ENCODE data around the gene DUSP21.
A peak's percentile ranks its signal among the peaks of the same experiment; 100 is the strongest.
"Not testable (repeated sequence)": the region's sequence is repeated elsewhere in the genome, so short reads cannot be mapped to it uniquely, and the experiment has no call there.

DUSP21 gene

DNA sequence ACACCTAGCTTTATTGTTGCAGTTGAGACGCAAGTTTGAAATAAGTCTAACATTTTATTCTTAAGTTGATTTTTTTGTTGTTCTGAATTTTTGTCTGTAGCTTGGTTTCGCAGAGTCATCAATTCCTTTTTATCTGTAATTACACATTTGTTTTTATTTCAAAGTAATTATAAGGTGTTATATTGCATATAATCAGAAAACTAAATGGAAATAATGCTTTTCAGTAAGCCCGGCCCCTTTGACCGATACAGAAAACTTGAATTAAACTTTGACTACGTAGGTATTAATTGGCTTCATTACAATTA is 31.3 kb downstream of the DUSP21 start:
- H3K9me3 ChIP-seq (ENCODE audit: control insufficient read depth in 1 of 2, low read length in 2 of 2): no peaks in the 10 kb centered on the region
- H3K27ac ChIP-seq (ENCODE audit: low read depth, low read length): no peak overlapping the region
- no peaks in the 10 kb centered on the region for H3K27me3 ChIP-seq (ENCODE audit: control insufficient read depth in 1 of 2, insufficient read depth in 2 of 2, low read length in 2 of 2)
- peak overlapping the region in 1 of 2 donors; percentile 86 for H3K9ac ChIP-seq (ENCODE audit: low read depth in 1 of 2, low read length in 2 of 2)
- H3K4me3 ChIP-seq (ENCODE audit: low read depth in 1 of 2, low read length in 2 of 2): peak overlapping the region; percentile 79 to 86
- peaks cover 0 to 5% of the 10 kb centered on the region in 2 donors for H3K4me1 ChIP-seq (ENCODE audit: control insufficient read depth in 1 of 2, insufficient read depth in 2 of 2, low read length in 2 of 2)
- no peaks in the 10 kb centered on the region for H3K36me3 ChIP-seq (ENCODE audit: control insufficient read depth in 1 of 2, insufficient read depth in 2 of 2, low read length in 2 of 2)

DNA sequence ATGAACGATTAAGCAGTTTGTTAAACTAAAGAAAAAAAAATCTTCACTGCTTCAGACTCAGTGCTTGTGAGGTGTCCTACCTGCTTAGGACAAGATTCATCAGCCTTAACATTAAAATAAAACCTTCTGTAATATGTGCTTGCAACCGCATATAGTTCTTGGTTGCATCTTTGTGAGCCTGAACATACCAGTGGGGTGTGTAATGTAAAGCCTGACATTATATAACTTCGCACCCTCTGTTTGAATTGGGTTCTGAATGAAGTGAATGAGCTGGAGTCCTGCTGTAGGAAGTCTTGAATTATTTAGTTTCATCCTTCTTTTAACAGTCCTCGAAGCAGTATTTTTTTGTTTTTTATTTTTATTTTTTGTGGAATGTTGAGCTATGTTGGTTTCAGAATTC is 32.3 kb downstream of the DUSP21 start:
- no peaks in the 10 kb centered on the region for H3K27me3 ChIP-seq (ENCODE audit: control insufficient read depth in 1 of 2, insufficient read depth in 2 of 2, low read length in 2 of 2)
- H3K4me1 ChIP-seq (ENCODE audit: control insufficient read depth in 1 of 2, insufficient read depth in 2 of 2, low read length in 2 of 2): peaks cover 0 to 5% of the 10 kb centered on the region in 2 donors
- no peaks in the 10 kb centered on the region for H3K9me3 ChIP-seq (ENCODE audit: control insufficient read depth in 1 of 2, low read length in 2 of 2)
- peak overlapping the region; percentile 56 to 79 for H3K4me3 ChIP-seq (ENCODE audit: low read depth in 1 of 2, low read length in 2 of 2)
- H3K27ac ChIP-seq (ENCODE audit: low read depth, low read length): no peak overlapping the region
- H3K9ac ChIP-seq (ENCODE audit: low read depth in 1 of 2, low read length in 2 of 2): no peak overlapping the region
- no peaks in the 10 kb centered on the region for H3K36me3 ChIP-seq (ENCODE audit: control insufficient read depth in 1 of 2, insufficient read depth in 2 of 2, low read length in 2 of 2)

- H3K27ac ChIP-seq (ENCODE audit: low read depth, low read length): no peak overlapping the region
- H3K27me3 ChIP-seq (ENCODE audit: control insufficient read depth in 1 of 2, insufficient read depth in 2 of 2, low read length in 2 of 2): no peaks in the 10 kb centered on the region
- no peaks in the 10 kb centered on the region for H3K36me3 ChIP-seq (ENCODE audit: control insufficient read depth in 1 of 2, insufficient read depth in 2 of 2, low read length in 2 of 2)
- H3K4me3 ChIP-seq (ENCODE audit: low read depth in 1 of 2, low read length in 2 of 2): no peak overlapping the region
- H3K9me3 ChIP-seq (ENCODE audit: control insufficient read depth in 1 of 2, low read length in 2 of 2): no peaks in the 10 kb centered on the region
- H3K9ac ChIP-seq (ENCODE audit: low read depth in 1 of 2, low read length in 2 of 2): no peak overlapping the region
- H3K4me1 ChIP-seq (ENCODE audit: control insufficient read depth in 1 of 2, insufficient read depth in 2 of 2, low read length in 2 of 2): peaks cover 0 to 5% of the 10 kb centered on the region in 2 donors
These were observed 32.9 kb downstream of the DUSP21 start for GRCh38 chrX:44876767-44877166.

DNA sequence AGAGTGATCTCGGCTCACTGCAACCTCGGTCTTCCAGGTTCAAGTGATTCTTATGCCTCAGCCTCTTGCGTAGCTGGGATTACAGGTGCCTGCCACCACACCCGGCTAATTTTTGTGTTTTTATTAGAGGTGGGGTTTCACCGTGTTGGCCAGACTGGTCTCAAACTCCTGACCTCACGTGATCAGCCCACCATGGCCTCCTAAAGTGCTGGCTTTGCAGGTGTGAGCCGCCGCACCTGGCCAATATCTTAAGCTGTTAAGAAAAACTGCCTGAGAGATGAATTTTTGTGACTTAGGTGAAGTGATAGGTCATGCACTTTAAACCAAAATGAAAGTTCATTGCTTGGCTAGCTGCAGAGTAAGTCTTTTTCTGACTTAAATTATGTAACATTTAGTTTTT is 35.0 kb downstream of the DUSP21 start:
- H3K4me1 ChIP-seq (ENCODE audit: control insufficient read depth in 1 of 2, insufficient read depth in 2 of 2, low read length in 2 of 2): peaks cover 0 to 5% of the 10 kb centered on the region in 2 donors

DNA sequence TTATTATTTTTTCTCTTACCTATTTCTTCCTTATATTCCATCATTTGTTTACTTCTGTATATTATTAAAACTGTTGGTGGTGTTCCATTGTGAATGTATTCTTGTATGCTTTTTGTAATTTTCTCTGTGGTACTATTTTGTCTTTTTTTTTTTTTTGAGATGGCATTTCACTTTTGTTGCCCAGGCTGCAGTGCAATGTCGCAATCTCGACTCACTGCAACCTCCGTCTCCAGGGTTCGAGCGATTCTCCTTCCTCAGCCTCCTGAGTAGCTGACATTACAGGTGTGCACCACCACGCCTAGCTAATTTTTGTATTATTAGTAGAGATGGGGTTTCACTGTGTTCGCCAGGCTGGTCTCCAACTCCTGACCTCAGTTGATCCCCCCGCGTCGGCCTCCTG is 37.7 kb downstream of the DUSP21 start:
- no peaks in the 10 kb centered on the region for H3K36me3 ChIP-seq (ENCODE audit: control insufficient read depth in 1 of 2, insufficient read depth in 2 of 2, low read length in 2 of 2)
- H3K27ac ChIP-seq (ENCODE audit: low read depth, low read length): no peak overlapping the region
- no peaks in the 10 kb centered on the region for H3K27me3 ChIP-seq (ENCODE audit: control insufficient read depth in 1 of 2, insufficient read depth in 2 of 2, low read length in 2 of 2)
- H3K9ac ChIP-seq (ENCODE audit: low read depth in 1 of 2, low read length in 2 of 2): no peak overlapping the region
- H3K4me1 ChIP-seq (ENCODE audit: control insufficient read depth in 1 of 2, insufficient read depth in 2 of 2, low read length in 2 of 2): peaks cover 0 to 5% of the 10 kb centered on the region in 2 donors
- H3K4me3 ChIP-seq (ENCODE audit: low read depth in 1 of 2, low read length in 2 of 2): no peak overlapping the region
- H3K9me3 ChIP-seq (ENCODE audit: control insufficient read depth in 1 of 2, low read length in 2 of 2): no peaks in the 10 kb centered on the region

More for the DNA sequence above, 35.0 kb downstream of the DUSP21 start:
- Histone ChIP-seq H3K9ac (ENCODE audit: low read depth in 1 of 2, low read length in 2 of 2) (no peak overlapping the region), H3K36me3 (ENCODE audit: control insufficient read depth in 1 of 2, insufficient read depth in 2 of 2, low read length in 2 of 2) (no peaks in the 10 kb centered on the region), H3K27ac (ENCODE audit: low read depth, low read length) (no peak overlapping the region), H3K27me3 (ENCODE audit: control insufficient read depth in 1 of 2, insufficient read depth in 2 of 2, low read length in 2 of 2) (no peaks in the 10 kb centered on the region), H3K4me3 (ENCODE audit: low read depth in 1 of 2, low read length in 2 of 2) (no peak overlapping the region), H3K9me3 (ENCODE audit: control insufficient read depth in 1 of 2, low read length in 2 of 2) (no peaks in the 10 kb centered on the region)

GRCh38 chrX:44882635-44883034 is 38.8 kb downstream of the DUSP21 start:
- Histone ChIP-seq H3K9me3 (ENCODE audit: control insufficient read depth in 1 of 2, low read length in 2 of 2) (no peaks in the 10 kb centered on the region), H3K4me1 (ENCODE audit: control insufficient read depth in 1 of 2, insufficient read depth in 2 of 2, low read length in 2 of 2) (no peaks in the 10 kb centered on the region), H3K27me3 (ENCODE audit: control insufficient read depth in 1 of 2, insufficient read depth in 2 of 2, low read length in 2 of 2) (no peaks in the 10 kb centered on the region), H3K27ac (ENCODE audit: low read depth, low read length) (no peak overlapping the region), H3K9ac (ENCODE audit: low read depth in 1 of 2, low read length in 2 of 2) (no peak overlapping the region), H3K4me3 (ENCODE audit: low read depth in 1 of 2, low read length in 2 of 2) (no peak overlapping the region), H3K36me3 (ENCODE audit: control insufficient read depth in 1 of 2, insufficient read depth in 2 of 2, low read length in 2 of 2) (no peaks in the 10 kb centered on the region)

- H3K9ac ChIP-seq (ENCODE audit: low read depth in 1 of 2, low read length in 2 of 2): no peak overlapping the region
These were observed 41.1 kb downstream of the DUSP21 start for GRCh38 chrX:44884944-44885343.

DNA sequence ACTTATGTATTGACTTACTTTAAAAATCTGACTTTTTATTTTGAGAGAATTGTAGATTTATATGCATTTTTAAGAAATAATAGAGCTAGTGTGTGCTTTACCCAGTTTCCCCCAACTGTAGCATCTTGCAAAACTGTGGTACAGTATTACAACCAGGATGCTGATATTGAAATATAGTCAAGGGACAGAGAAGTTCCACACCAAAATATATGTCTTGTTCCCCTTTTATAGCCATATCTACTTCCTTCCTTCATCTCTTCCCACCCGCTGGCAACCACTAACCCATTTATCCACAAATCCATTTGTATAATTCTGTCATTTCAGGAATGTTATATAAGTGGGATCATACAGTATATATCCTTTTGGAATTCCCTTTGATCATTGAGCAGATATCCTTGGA is 46.0 kb downstream of the DUSP21 start:
- Histone ChIP-seq H3K9ac (ENCODE audit: low read depth in 1 of 2, low read length in 2 of 2) (no peak overlapping the region), H3K36me3 (ENCODE audit: control insufficient read depth in 1 of 2, insufficient read depth in 2 of 2, low read length in 2 of 2) (no peaks in the 10 kb centered on the region), H3K27ac (ENCODE audit: low read depth, low read length) (no peak overlapping the region), H3K27me3 (ENCODE audit: control insufficient read depth in 1 of 2, insufficient read depth in 2 of 2, low read length in 2 of 2) (no peaks in the 10 kb centered on the region), H3K9me3 (ENCODE audit: control insufficient read depth in 1 of 2, low read length in 2 of 2) (no peaks in the 10 kb centered on the region), H3K4me1 (ENCODE audit: control insufficient read depth in 1 of 2, insufficient read depth in 2 of 2, low read length in 2 of 2) (no peaks in the 10 kb centered on the region), H3K4me3 (ENCODE audit: low read depth in 1 of 2, low read length in 2 of 2) (no peak overlapping the region)

More at GRCh38 chrX:44884944-44885343, 41.1 kb downstream of the DUSP21 start:
- no peaks in the 10 kb centered on the region for H3K4me1 ChIP-seq (ENCODE audit: control insufficient read depth in 1 of 2, insufficient read depth in 2 of 2, low read length in 2 of 2)
- H3K9me3 ChIP-seq (ENCODE audit: control insufficient read depth in 1 of 2, low read length in 2 of 2): no peaks in the 10 kb centered on the region
- H3K27ac ChIP-seq (ENCODE audit: low read depth, low read length): no peak overlapping the region
- H3K36me3 ChIP-seq (ENCODE audit: control insufficient read depth in 1 of 2, insufficient read depth in 2 of 2, low read length in 2 of 2): no peaks in the 10 kb centered on the region
- no peaks in the 10 kb centered on the region for H3K27me3 ChIP-seq (ENCODE audit: control insufficient read depth in 1 of 2, insufficient read depth in 2 of 2, low read length in 2 of 2)
- no peak overlapping the region for H3K4me3 ChIP-seq (ENCODE audit: low read depth in 1 of 2, low read length in 2 of 2)

- no peaks in the 10 kb centered on the region for H3K36me3 ChIP-seq (ENCODE audit: control insufficient read depth in 1 of 2, insufficient read depth in 2 of 2, low read length in 2 of 2)
- no peaks in the 10 kb centered on the region for H3K4me1 ChIP-seq (ENCODE audit: control insufficient read depth in 1 of 2, insufficient read depth in 2 of 2, low read length in 2 of 2)
- no peak overlapping the region for H3K27ac ChIP-seq (ENCODE audit: low read depth, low read length)
- no peaks in the 10 kb centered on the region for H3K27me3 ChIP-seq (ENCODE audit: control insufficient read depth in 1 of 2, insufficient read depth in 2 of 2, low read length in 2 of 2)
- no peak overlapping the region for H3K4me3 ChIP-seq (ENCODE audit: low read depth in 1 of 2, low read length in 2 of 2)
- H3K9ac ChIP-seq (ENCODE audit: low read depth in 1 of 2, low read length in 2 of 2): no peak overlapping the region
- H3K9me3 ChIP-seq (ENCODE audit: control insufficient read depth in 1 of 2, low read length in 2 of 2): no peaks in the 10 kb centered on the region
These were observed 46.4 kb downstream of the DUSP21 start for GRCh38 chrX:44890247-44890646.

GRCh38 chrX:44890687-44891086 is 46.9 kb downstream of the DUSP21 start:
- not testable (repeated sequence) for H3K4me1 ChIP-seq (ENCODE audit: control insufficient read depth in 1 of 2, insufficient read depth in 2 of 2, low read length in 2 of 2); H3K9ac ChIP-seq (ENCODE audit: low read depth in 1 of 2, low read length in 2 of 2); H3K27ac ChIP-seq (ENCODE audit: low read depth, low read length); H3K36me3 ChIP-seq (ENCODE audit: control insufficient read depth in 1 of 2, insufficient read depth in 2 of 2, low read length in 2 of 2); H3K27me3 ChIP-seq (ENCODE audit: control insufficient read depth in 1 of 2, insufficient read depth in 2 of 2, low read length in 2 of 2); H3K4me3 ChIP-seq (ENCODE audit: low read depth in 1 of 2, low read length in 2 of 2); H3K9me3 ChIP-seq (ENCODE audit: control insufficient read depth in 1 of 2, low read length in 2 of 2)

DNA sequence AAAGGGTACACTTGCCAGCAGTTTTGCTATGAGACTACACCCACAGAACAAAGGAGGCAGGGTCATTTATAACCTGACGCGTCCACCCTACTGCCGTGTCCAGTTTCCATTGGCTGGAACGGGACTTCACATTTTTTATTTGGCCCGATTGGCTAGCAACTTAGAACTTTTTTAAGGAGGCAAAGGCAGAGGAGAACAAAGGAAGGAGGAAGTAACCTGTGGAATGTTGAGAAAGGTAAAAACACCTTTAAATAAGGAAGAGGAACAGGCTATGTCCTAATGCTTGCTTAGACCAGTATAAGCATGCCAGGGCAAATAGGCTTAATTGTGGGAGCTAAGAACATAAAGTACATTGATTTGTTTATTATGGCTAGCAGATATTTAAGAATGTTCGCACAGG is 47.8 kb downstream of the DUSP21 start:
- no peaks in the 10 kb centered on the region for H3K27me3 ChIP-seq (ENCODE audit: control insufficient read depth in 1 of 2, insufficient read depth in 2 of 2, low read length in 2 of 2)
- no peaks in the 10 kb centered on the region for H3K36me3 ChIP-seq (ENCODE audit: control insufficient read depth in 1 of 2, insufficient read depth in 2 of 2, low read length in 2 of 2)
- no peak overlapping the region for H3K27ac ChIP-seq (ENCODE audit: low read depth, low read length)
- no peaks in the 10 kb centered on the region for H3K9me3 ChIP-seq (ENCODE audit: control insufficient read depth in 1 of 2, low read length in 2 of 2)
- no peak overlapping the region for H3K4me3 ChIP-seq (ENCODE audit: low read depth in 1 of 2, low read length in 2 of 2)
- no peak overlapping the region for H3K9ac ChIP-seq (ENCODE audit: low read depth in 1 of 2, low read length in 2 of 2)
- H3K4me1 ChIP-seq (ENCODE audit: control insufficient read depth in 1 of 2, insufficient read depth in 2 of 2, low read length in 2 of 2): no peaks in the 10 kb centered on the region
